ENCODE data around the gene PI4KA.

- TF ChIP-seq, protein P1, sequence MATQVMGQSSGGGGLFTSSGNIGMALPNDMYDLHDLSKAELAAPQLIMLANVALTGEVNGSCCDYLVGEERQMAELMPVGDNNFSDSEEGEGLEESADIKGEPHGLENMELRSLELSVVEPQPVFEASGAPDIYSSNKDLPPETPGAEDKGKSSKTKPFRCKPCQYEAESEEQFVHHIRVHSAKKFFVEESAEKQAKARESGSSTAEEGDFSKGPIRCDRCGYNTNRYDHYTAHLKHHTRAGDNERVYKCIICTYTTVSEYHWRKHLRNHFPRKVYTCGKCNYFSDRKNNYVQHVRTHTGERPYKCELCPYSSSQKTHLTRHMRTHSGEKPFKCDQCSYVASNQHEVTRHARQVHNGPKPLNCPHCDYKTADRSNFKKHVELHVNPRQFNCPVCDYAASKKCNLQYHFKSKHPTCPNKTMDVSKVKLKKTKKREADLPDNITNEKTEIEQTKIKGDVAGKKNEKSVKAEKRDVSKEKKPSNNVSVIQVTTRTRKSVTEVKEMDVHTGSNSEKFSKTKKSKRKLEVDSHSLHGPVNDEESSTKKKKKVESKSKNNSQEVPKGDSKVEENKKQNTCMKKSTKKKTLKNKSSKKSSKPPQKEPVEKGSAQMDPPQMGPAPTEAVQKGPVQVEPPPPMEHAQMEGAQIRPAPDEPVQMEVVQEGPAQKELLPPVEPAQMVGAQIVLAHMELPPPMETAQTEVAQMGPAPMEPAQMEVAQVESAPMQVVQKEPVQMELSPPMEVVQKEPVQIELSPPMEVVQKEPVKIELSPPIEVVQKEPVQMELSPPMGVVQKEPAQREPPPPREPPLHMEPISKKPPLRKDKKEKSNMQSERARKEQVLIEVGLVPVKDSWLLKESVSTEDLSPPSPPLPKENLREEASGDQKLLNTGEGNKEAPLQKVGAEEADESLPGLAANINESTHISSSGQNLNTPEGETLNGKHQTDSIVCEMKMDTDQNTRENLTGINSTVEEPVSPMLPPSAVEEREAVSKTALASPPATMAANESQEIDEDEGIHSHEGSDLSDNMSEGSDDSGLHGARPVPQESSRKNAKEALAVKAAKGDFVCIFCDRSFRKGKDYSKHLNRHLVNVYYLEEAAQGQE (IDR thresholded peaks at IDR 0.05; ENCODE audit: borderline replicate concordance) = no peak
- no peak for TF ChIP-seq CTCF (IDR thresholded peaks at IDR 0.05; ENCODE audit: poor library complexity, severe bottlenecking)
Observed at GRCh38 chr22:20875296-20875695, 16.7 kb upstream of the PI4KA start.
